PFSK-1 (cell line): ENCODE measurements around the gene YRDC.

Experiments used
- FOXP2 ChIP-seq: optimal IDR thresholded peaks from 2 replicates; pipeline ENCODE3; 2011; ENCODE audit warnings: borderline replicate concordance, control low read depth, inconsistent platforms; ENCODE audit not compliant: insufficient read depth; ENCODE audit errors: extremely low read length, extremely low read depth
- POLR2AphosphoS5 ChIP-seq: IDR thresholded peaks from 2 replicates; pipeline ENCODE4 v1.6.1; 2012; ENCODE audit warnings: low read depth, mild to moderate bottlenecking, control low read depth, low read length, moderate library complexity
- REST ChIP-seq, 2 experiments: IDR thresholded peaks; 2 replicates each; pipeline versions ENCODE4 v1.6.1 to v1.8.0; 2011 to 2012; ENCODE audit warnings: low read depth in 2 of 2, low read length in 2 of 2, control low read depth in 1 of 2, inconsistent platforms in 1 of 2, mild to moderate bottlenecking in 1 of 2, moderate library complexity in 1 of 2; ENCODE audit not compliant: insufficient read depth in 1 of 2
- SIN3A ChIP-seq: IDR thresholded peaks from 2 replicates; pipeline ENCODE4 v1.6.1; 2012; ENCODE audit warnings: mild to moderate bottlenecking, low read length, moderate library complexity, borderline replicate concordance; ENCODE audit not compliant: insufficient read depth
- TAF1 ChIP-seq: IDR thresholded peaks from 2 replicates; pipeline ENCODE4 v1.6.1; 2012; ENCODE audit warnings: low read length, control low read depth, borderline replicate concordance; ENCODE audit not compliant: insufficient read depth

YRDC gene

GRCh38 chr1:37845049-37845646 lies 37.1 kb upstream of the YRDC start:
- TF ChIP-seq POLR2AphosphoS5 (no peak), SIN3A (no peak), TAF1 (no peak), REST (IDR thresholded peaks at IDR 0.05; ENCODE audit: insufficient read depth in 1 of 2, low read depth in 2 of 2, low read length in 2 of 2) (no peak), FOXP2 (no peak)

GRCh38 chr1:37844536-37844935 lies 36.5 kb upstream of the YRDC start:
- TF ChIP-seq POLR2AphosphoS5 (no peak), REST (IDR thresholded peaks at IDR 0.05; ENCODE audit: insufficient read depth in 1 of 2, low read depth in 2 of 2, low read length in 2 of 2) (no peak), TAF1 (no peak), FOXP2 (no peak), SIN3A (no peak)

GRCh38 chr1:37841652-37842051 lies 33.6 kb upstream of the YRDC start:
- no peak for TF ChIP-seq TAF1

- TF ChIP-seq REST (IDR thresholded peaks at IDR 0.05; ENCODE audit: insufficient read depth in 1 of 2, low read depth in 2 of 2, low read length in 2 of 2) (no peak), POLR2AphosphoS5 (no peak), SIN3A (no peak), TAF1 (no peak), FOXP2 (no peak)
Measured at GRCh38 chr1:37840711-37841110, 32.7 kb upstream of the YRDC start.

GRCh38 chr1:37839676-37840075 lies 31.7 kb upstream of the YRDC start:
- TF ChIP-seq REST (IDR thresholded peaks at IDR 0.05; ENCODE audit: insufficient read depth in 1 of 2, low read depth in 2 of 2, low read length in 2 of 2) (no peak), POLR2AphosphoS5 (no peak), TAF1 (no peak), FOXP2 (no peak), SIN3A (no peak)
